K562 (cell line): ENCODE results near the gene NECTIN1. TPM values are rescaled to one million over a fixed set of nuclear protein-coding genes. Genes with fewer than 3 reads are reported as not detected.

Source experiments
- ATAC-seq: fragments of 200-7000 bp; cut with Tn5 transposase; 3 replicates; pipeline ENCODE4 v1.9.1; 2020; ENCODE audit warnings: moderate library complexity
- BruUV-seq: library from RNA; stranded (reverse); fragments of 400-500 nt; replicated peaks from 2 replicates; lab custom pipeline; 2021; lab: Mats Ljungman, UMichigan
- CTCF ChIA-PET: fragments of 300-600 bp; formaldehyde crosslinking; extraction: SDS; loops from one replicate; lab custom pipeline; 2021; ENCODE audit warnings: low intra/inter-chr PET ratio; lab: Yijun Ruan, JAX
- POLR2A ChIA-PET: fragments of 300-600, 350-650 bp; sonication (Branson Sonifier 250); formaldehyde crosslinking; extraction: SDS; loops from one replicate; lab custom pipeline; 2021; ENCODE audit warnings: antibody characterized with exemption, inconsistent platforms; lab: Yijun Ruan, JAX
- DNase-seq, 4 experiments: peaks; one replicate each; pipeline versions ENCODE4 v3.0.0 to v3.0.0-alpha.2; 2011 to 2018; ENCODE audit warnings: low spot score in 3 of 4, mixed read lengths in 3 of 4; ENCODE audit errors: extremely low read depth in 1 of 4
- FAIRE-seq: peaks from 2 replicates; lab custom pipeline; 2011; peaks lifted over from hg19 to GRCh38; lab: Jason Lieb, UNC
- H2AFZ ChIP-seq: 2 replicates; pipeline ENCODE4 v1.6.0; 2011; ENCODE audit warnings: low read depth, low read length, control low read depth, inconsistent platforms
- H3K27ac ChIP-seq: fragments of 200-600 bp; 3 replicates; pipeline ENCODE4 v1.8.0; 2011; ENCODE audit warnings: low read depth, mild to moderate bottlenecking, control low read depth, inconsistent platforms, low read length, moderate library complexity, mixed read lengths; ENCODE audit errors: extremely low read depth
- H3K27me3 ChIP-seq, 2 experiments: fragments of 300-600 bp in 1 of 2; 2 replicates in 1 of 2; 3 replicates in 1 of 2; pipeline versions ENCODE4 v1.6.0 to v1.8.0; 2011; ENCODE audit warnings: inconsistent platforms in 2 of 2, low read length in 2 of 2, mild to moderate bottlenecking in 1 of 2, mixed read lengths in 1 of 2, moderate library complexity in 1 of 2; ENCODE audit not compliant: control insufficient read depth in 2 of 2, insufficient read depth in 2 of 2
- H3K36me3 ChIP-seq: fragments of 300-600 bp; 3 replicates; pipeline ENCODE4 v1.8.0; 2011; ENCODE audit warnings: mild to moderate bottlenecking, low read length, inconsistent platforms; ENCODE audit not compliant: control insufficient read depth, insufficient read depth
- H3K4me1 ChIP-seq, 2 experiments: fragments of 200-600 bp in 1 of 2; replicated peaks in 1 of 2; 2 replicates in 1 of 2; 3 replicates in 1 of 2; pipeline versions ENCODE4 v1.5.1 to v1.8.0; 2011; ENCODE audit warnings: inconsistent platforms in 2 of 2, low read length in 2 of 2, mild to moderate bottlenecking in 1 of 2, mixed read lengths in 1 of 2, moderate library complexity in 1 of 2; ENCODE audit not compliant: control insufficient read depth in 2 of 2, insufficient read depth in 2 of 2
- H3K4me2 ChIP-seq: 2 replicates; pipeline ENCODE4 v1.6.1; 2011; ENCODE audit warnings: low read length, control low read depth, inconsistent platforms, mixed read lengths; ENCODE audit not compliant: insufficient read depth
- H3K4me3 ChIP-seq: fragments of 200-600 bp; sonication (generic), shearing (Covaris generic); 2 replicates; pipeline ENCODE4 v1.5.1; 2016; ENCODE audit warnings: control low read depth, inconsistent platforms
- H3K79me2 ChIP-seq: fragments of 200-600 bp; 3 replicates; pipeline ENCODE4 v1.8.0; 2011; ENCODE audit warnings: low read length, inconsistent platforms; ENCODE audit not compliant: control insufficient read depth, insufficient read depth
- H3K9ac ChIP-seq, 2 experiments: 2 replicates each; pipeline versions ENCODE4 v1.6.0 to v1.6.1; 2011; ENCODE audit warnings: low read depth in 2 of 2, low read length in 2 of 2, control low read depth in 1 of 2, inconsistent platforms in 1 of 2, mild to moderate bottlenecking in 1 of 2, mixed read lengths in 1 of 2; ENCODE audit not compliant: insufficient read depth in 1 of 2
- H3K9me1 ChIP-seq: one replicate; pipeline ENCODE4 v1.6.0; 2011; ENCODE audit warnings: inconsistent platforms, mild to moderate bottlenecking, low read length, moderate library complexity; ENCODE audit not compliant: control insufficient read depth, insufficient read depth
- H3K9me3 ChIP-seq: replicated peaks from 2 replicates; pipeline ENCODE4 v1.5.1; 2011; ENCODE audit warnings: low read depth, low read length, inconsistent platforms; ENCODE audit not compliant: control insufficient read depth, insufficient read depth
- H4K20me1 ChIP-seq: replicated peaks from 2 replicates; pipeline ENCODE4 v1.6.1; 2011; ENCODE audit warnings: low read length, inconsistent platforms, mixed read lengths; ENCODE audit not compliant: control insufficient read depth, insufficient read depth
- FUS ChIP-seq: fragments of 200-400 bp; formaldehyde crosslinking; optimal IDR thresholded peaks from 2 replicates; pipeline ENCODE3; 2017; ENCODE audit warnings: low read depth, low read length
- HCFC1 ChIP-seq: IDR thresholded peaks from 2 replicates; pipeline ENCODE4 v1.6.1; 2012; ENCODE audit warnings: low read depth, low read length, improper control_type of control experiment
- ZNF143 ChIP-seq: sonication (generic); formaldehyde crosslinking; IDR thresholded peaks from 2 replicates; pipeline ENCODE4 v1.9.0; 2022; ENCODE audit warnings: mild to moderate bottlenecking, missing genetic modification reagents
- WGBS: fragments of 100-300 bp; shearing (Covaris generic); methylation state at CpG from one replicate; pipeline ENCODE4 v1.1.6; 2016; ENCODE audit warnings: low coverage, mixed read lengths; ENCODE audit not compliant: insufficient coverage; ENCODE audit errors: missing lambda C conversion rate; 5-methylcytosine and 5-hydroxymethylcytosine counted together
- in situ Hi-C: fragments of 300-500 bp; cut with MboI; formaldehyde crosslinking; loops from 4 replicates; pipeline ENCODE4 v1.15.0; 2018; ENCODE audit warnings: inconsistent platforms, mixed read lengths
- intact Hi-C: fragments of 100-400 bp; cut with micrococcal nuclease; formaldehyde crosslinking; loops from 2 replicates; pipeline ENCODE4 v1.14.2; 2022
- polyA plus RNA-seq, 8 experiments: library from polyadenylated mRNA; depleted of rRNA in 4 of 8; stranded (reverse) in 5 of 8; unstranded in 3 of 8; fragments of >200 nt; fragmentation: Nextera tagmentation in 2 of 8; fragmentation: Illumina TruSeq in 1 of 8; extraction: Ambion mirVana in 2 of 8; extraction: Trizol in 1 of 8; gene quantifications; 2 replicates each; pipeline versions ENCODE4 v1.2.1 to v1.2.3, GENCODE V29; 2011 to 2014; ENCODE audit warnings: inconsistent platforms in 1 of 8, missing spikeins in 1 of 8
- total RNA-seq, 7 experiments: library from RNA; depleted of rRNA in 6 of 7; stranded (reverse); fragments of >200 nt in 6 of 7; fragmentation: Illumina TruSeq in 2 of 7; extraction: Trizol in 2 of 7; gene quantifications; 2 replicates each; pipeline versions ENCODE4 v1.2.1 to v1.2.3, GENCODE V29; 2011 to 2021; ENCODE audit warnings: low replicate concordance in 1 of 7
- TF ChIP-seq, protein P1 (sequence below): fragments of 450-650 bp; IDR thresholded peaks from 2 replicates; pipeline ENCODE4 v1.6.1; 2016

Gene NECTIN1
- total and polyA plus RNA-seq, 9 of the 15 experiments (the other 6 are each of a cell fraction or from before 2014, with no cell fraction given): 0.09 to 0.53 (median 0.23) TPM; not detected in 2

GRCh38 chr11:119671561-119672015, 57.4 kb downstream of the NECTIN1 start:
- H3K4me1 ChIP-seq: peaks cover 3 to 4% of the 10 kb centered on the region in 2 experiments; a peak in 1 of 5 replicates
- no peaks in the 10 kb centered on the region for H3K79me2 ChIP-seq
- POLR2A ChIA-PET: no interaction called here
- intact Hi-C loops: no loop called here
- DNase-seq: no peak
- 1% methylated on average over 12 of the region's 12 CpGs for WGBS
- H3K9me1 ChIP-seq: peaks cover 2% of the 10 kb centered on the region
- H2AFZ ChIP-seq: no peak overlapping the region
- H3K9me3 ChIP-seq: no peaks in the 10 kb centered on the region; the same call in 1 of the 2 replicates
- no TSS peak for BruUV-seq
- TF ChIP-seq HCFC1 (peak; percentile 57), FUS (no peak), ZNF143 (CRISPR knock-in tag) (peak; percentile 61; the same call in 1 of the 2 replicates)
- TF ChIP-seq, protein P1, sequence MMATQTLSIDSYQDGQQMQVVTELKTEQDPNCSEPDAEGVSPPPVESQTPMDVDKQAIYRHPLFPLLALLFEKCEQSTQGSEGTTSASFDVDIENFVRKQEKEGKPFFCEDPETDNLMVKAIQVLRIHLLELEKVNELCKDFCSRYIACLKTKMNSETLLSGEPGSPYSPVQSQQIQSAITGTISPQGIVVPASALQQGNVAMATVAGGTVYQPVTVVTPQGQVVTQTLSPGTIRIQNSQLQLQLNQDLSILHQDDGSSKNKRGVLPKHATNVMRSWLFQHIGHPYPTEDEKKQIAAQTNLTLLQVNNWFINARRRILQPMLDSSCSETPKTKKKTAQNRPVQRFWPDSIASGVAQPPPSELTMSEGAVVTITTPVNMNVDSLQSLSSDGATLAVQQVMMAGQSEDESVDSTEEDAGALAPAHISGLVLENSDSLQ: no peak
- TF ChIP-seq, all 486 proteins: peak for 2
- Histone ChIP-seq H3K4me2 (no peak overlapping the region), H3K36me3 (no peaks in the 10 kb centered on the region), H3K9ac (no peak overlapping the region), H4K20me1 (peaks cover 2% of the 10 kb centered on the region), H3K27me3 (peaks cover 2 to 48% of the 10 kb centered on the region in 2 experiments), H3K27ac (no peak overlapping the region), H3K4me3 (no peak overlapping the region)
- no peak for FAIRE-seq
- CTCF ChIA-PET: no interaction called here
- in situ Hi-C loops: loop anchor here (25.0 kb wide), 1 partner anchor 441 kb away; no protein-coding TSS in a partner anchor
- no peak for ATAC-seq
